Measurements from ENCODE around the gene TAOK3.
"Not testable (repeated sequence)": the region's sequence is repeated elsewhere in the genome, so short reads cannot be mapped to it uniquely, and the experiment has no call there.

The TAOK3 gene

GRCh38 chr12:118372541-118373495 is at the start of gene TAOK3:
TSS of gene TAOK3 (minus strand) at chr12:118372907. CDS start at chr12:118255567, 117,340 bp downstream.
- in situ Hi-C loops (cut with HindIII; ENCODE audit: low sequenced_read_pairs) = loop anchor here (10.0 kb wide), 1 partner anchor 188 kb away; no protein-coding TSS in a partner anchor
- DNase-seq (ENCODE audit: low read depth, low spot score) = peak; percentile 99
- TF ChIP-seq CTCF (IDR thresholded peaks at IDR 0.05; ENCODE audit: low read depth, low read length) = no peak
- peak within 1 kb of the TSS; percentile 89 for H3K4me3 ChIP-seq (ENCODE audit: low read depth, low read length)

- TF ChIP-seq CTCF (IDR thresholded peaks at IDR 0.05; ENCODE audit: low read depth, low read length) = no peak
- DNase-seq (ENCODE audit: low read depth, low spot score) = no peak
- in situ Hi-C loops (cut with HindIII; ENCODE audit: low sequenced_read_pairs) = no loop called here
- no peak overlapping the region for H3K4me3 ChIP-seq (ENCODE audit: low read depth, low read length)
Measured at GRCh38 chr12:118420673-118421072, 48.0 kb upstream of the TAOK3 start.

GRCh38 chr12:118418385-118419057 is 45.8 kb upstream of the TAOK3 start:
- TF ChIP-seq CTCF (IDR thresholded peaks at IDR 0.05; ENCODE audit: low read depth, low read length) = no peak
- in situ Hi-C loops (cut with HindIII; ENCODE audit: low sequenced_read_pairs) = no loop called here
- DNase-seq (ENCODE audit: low read depth, low spot score) = peak; percentile 15
- no peak overlapping the region for H3K4me3 ChIP-seq (ENCODE audit: low read depth, low read length)

GRCh38 chr12:118417942-118418341 is 45.2 kb upstream of the TAOK3 start:
- H3K4me3 ChIP-seq (ENCODE audit: low read depth, low read length) = no peak overlapping the region
- no peak for DNase-seq (ENCODE audit: low read depth, low spot score)
- in situ Hi-C loops (cut with HindIII; ENCODE audit: low sequenced_read_pairs) = no loop called here
- no peak for TF ChIP-seq CTCF (IDR thresholded peaks at IDR 0.05; ENCODE audit: low read depth, low read length)

- DNase-seq (ENCODE audit: low read depth, low spot score) = no peak
- TF ChIP-seq CTCF (IDR thresholded peaks at IDR 0.05; ENCODE audit: low read depth, low read length) = no peak
- in situ Hi-C loops (cut with HindIII; ENCODE audit: low sequenced_read_pairs) = no loop called here
- H3K4me3 ChIP-seq (ENCODE audit: low read depth, low read length) = no peak overlapping the region
Measured at GRCh38 chr12:118409834-118410233, 37.1 kb upstream of the TAOK3 start.

GRCh38 chr12:118408241-118408640 is 35.5 kb upstream of the TAOK3 start:
- in situ Hi-C loops (cut with HindIII; ENCODE audit: low sequenced_read_pairs); H3K4me3 ChIP-seq (ENCODE audit: low read depth, low read length); DNase-seq (ENCODE audit: low read depth, low spot score): not testable (repeated sequence)

Data from astrocyte of the spinal cord (primary cell).